Colonic mucosa (tissue), 4 donors: ENCODE data around the gene CFAP221. TPM values are rescaled to one million over a fixed set of nuclear protein-coding genes. Genes with fewer than 3 reads are reported as not detected.
A peak's percentile ranks its signal among the peaks of the same experiment; 100 is the strongest.

Source experiments
- DNase-seq: peaks from one replicate; pipeline ENCODE4 v3.0.0-alpha.2; 2020
- H3K27ac ChIP-seq: fragments of 200-600 bp; one replicate; pipeline ENCODE4 v1.8.0; 2021
- H3K27me3 ChIP-seq: fragments of 200-600 bp; one replicate; pipeline ENCODE4 v1.8.0; 2021
- H3K36me3 ChIP-seq: fragments of 200-600 bp; one replicate; pipeline ENCODE4 v1.8.0; 2021
- H3K4me1 ChIP-seq: fragments of 200-600 bp; one replicate; pipeline ENCODE4 v1.8.0; 2021; ENCODE audit warnings: mild to moderate bottlenecking
- H3K4me3 ChIP-seq: fragments of 200-600 bp; one replicate; pipeline ENCODE4 v1.8.0; 2021
- H3K9ac ChIP-seq, 2 donors: one replicate each; pipeline ENCODE4 v1.7.0; 2013; ENCODE audit warnings: control low read depth in 2 of 2, low read depth in 2 of 2, low read length in 2 of 2
- H3K9me3 ChIP-seq: fragments of 200-600 bp; one replicate; pipeline ENCODE4 v1.8.0; 2021
- intact Hi-C: fragments of 100-400 bp; cut with DNase I; formaldehyde crosslinking; loops from one replicate; pipeline ENCODE4 v1.14.1; 2022
- total RNA-seq, 2 donors: library from RNA; stranded (reverse); fragmentation: NEBNext Ultra II Directional in 1 of 2; extraction: Animal tissue kit (Norgen Biotek cat#: 25700) in 1 of 2; gene quantifications; one replicate each; pipeline ENCODE4 v1.2.1, GENCODE V29; 2021
- TF ChIP-seq, protein P1 (sequence below): fragments of 200-600 bp; IDR thresholded peaks from one replicate; pipeline ENCODE4 v1.8.0; 2022; ENCODE audit warnings: antibody characterized with exemption, mild to moderate bottlenecking
- donor health status: healthy.
- donor health status: DM: no; HTN: no; CAD: no.
- donor health status: DM: no; HTN: no; CAD: no.

The CFAP221 gene
- total RNA-seq, 2 donors from 2014 or later, result not detected

GRCh38 chr2:119512946-119513345, 31.3 kb upstream of the CFAP221 start:
- TF ChIP-seq, protein P1, sequence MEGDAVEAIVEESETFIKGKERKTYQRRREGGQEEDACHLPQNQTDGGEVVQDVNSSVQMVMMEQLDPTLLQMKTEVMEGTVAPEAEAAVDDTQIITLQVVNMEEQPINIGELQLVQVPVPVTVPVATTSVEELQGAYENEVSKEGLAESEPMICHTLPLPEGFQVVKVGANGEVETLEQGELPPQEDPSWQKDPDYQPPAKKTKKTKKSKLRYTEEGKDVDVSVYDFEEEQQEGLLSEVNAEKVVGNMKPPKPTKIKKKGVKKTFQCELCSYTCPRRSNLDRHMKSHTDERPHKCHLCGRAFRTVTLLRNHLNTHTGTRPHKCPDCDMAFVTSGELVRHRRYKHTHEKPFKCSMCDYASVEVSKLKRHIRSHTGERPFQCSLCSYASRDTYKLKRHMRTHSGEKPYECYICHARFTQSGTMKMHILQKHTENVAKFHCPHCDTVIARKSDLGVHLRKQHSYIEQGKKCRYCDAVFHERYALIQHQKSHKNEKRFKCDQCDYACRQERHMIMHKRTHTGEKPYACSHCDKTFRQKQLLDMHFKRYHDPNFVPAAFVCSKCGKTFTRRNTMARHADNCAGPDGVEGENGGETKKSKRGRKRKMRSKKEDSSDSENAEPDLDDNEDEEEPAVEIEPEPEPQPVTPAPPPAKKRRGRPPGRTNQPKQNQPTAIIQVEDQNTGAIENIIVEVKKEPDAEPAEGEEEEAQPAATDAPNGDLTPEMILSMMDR, result no peak
- no peaks in the 10 kb centered on the region for H3K36me3 ChIP-seq
- H3K27me3 ChIP-seq, result no peaks in the 10 kb centered on the region
- no peaks in the 10 kb centered on the region for H3K9me3 ChIP-seq
- no peak overlapping the region for H3K9ac ChIP-seq
- no peak overlapping the region for H3K27ac ChIP-seq
- no peaks in the 10 kb centered on the region for H3K4me1 ChIP-seq
- DNase-seq, result no peak
- H3K4me3 ChIP-seq, result no peak overlapping the region
- intact Hi-C loops, result no loop called here

GRCh38 chr2:119513832-119514231, 30.4 kb upstream of the CFAP221 start:
- TF ChIP-seq, protein P1, result no peak
- no peak for DNase-seq
- Histone ChIP-seq H3K4me1 (no peaks in the 10 kb centered on the region), H3K4me3 (no peak overlapping the region), H3K27me3 (no peaks in the 10 kb centered on the region), H3K9ac (no peak overlapping the region), H3K27ac (no peak overlapping the region), H3K9me3 (no peaks in the 10 kb centered on the region), H3K36me3 (no peaks in the 10 kb centered on the region)
- intact Hi-C loops, result no loop called here

GRCh38 chr2:119516121-119516520, 28.1 kb upstream of the CFAP221 start:
- intact Hi-C loops, result loop anchor here (5.0 kb wide), 1 partner anchor 141 kb away; no protein-coding TSS in a partner anchor
- TF ChIP-seq, protein P1, result no peak
- Histone ChIP-seq H3K27ac (no peak overlapping the region), H3K4me3 (no peak overlapping the region), H3K9ac (no peak overlapping the region), H3K27me3 (no peaks in the 10 kb centered on the region), H3K36me3 (no peaks in the 10 kb centered on the region), H3K4me1 (no peaks in the 10 kb centered on the region), H3K9me3 (no peaks in the 10 kb centered on the region)
- DNase-seq, result no peak

- Histone ChIP-seq H3K27ac (no peak overlapping the region), H3K9ac (no peak overlapping the region), H3K9me3 (no peaks in the 10 kb centered on the region), H3K4me3 (no peak overlapping the region), H3K36me3 (no peaks in the 10 kb centered on the region), H3K4me1 (no peaks in the 10 kb centered on the region), H3K27me3 (peaks cover under 1% of the 10 kb centered on the region)
- DNase-seq, result peak; percentile 75
- TF ChIP-seq, protein P1, result peak; percentile 64
- intact Hi-C loops, result loop anchor here (5.0 kb wide), 1 partner anchor 140 kb away; no protein-coding TSS in a partner anchor
Observed at GRCh38 chr2:119517433-119517832, 26.8 kb upstream of the CFAP221 start.

DNA sequence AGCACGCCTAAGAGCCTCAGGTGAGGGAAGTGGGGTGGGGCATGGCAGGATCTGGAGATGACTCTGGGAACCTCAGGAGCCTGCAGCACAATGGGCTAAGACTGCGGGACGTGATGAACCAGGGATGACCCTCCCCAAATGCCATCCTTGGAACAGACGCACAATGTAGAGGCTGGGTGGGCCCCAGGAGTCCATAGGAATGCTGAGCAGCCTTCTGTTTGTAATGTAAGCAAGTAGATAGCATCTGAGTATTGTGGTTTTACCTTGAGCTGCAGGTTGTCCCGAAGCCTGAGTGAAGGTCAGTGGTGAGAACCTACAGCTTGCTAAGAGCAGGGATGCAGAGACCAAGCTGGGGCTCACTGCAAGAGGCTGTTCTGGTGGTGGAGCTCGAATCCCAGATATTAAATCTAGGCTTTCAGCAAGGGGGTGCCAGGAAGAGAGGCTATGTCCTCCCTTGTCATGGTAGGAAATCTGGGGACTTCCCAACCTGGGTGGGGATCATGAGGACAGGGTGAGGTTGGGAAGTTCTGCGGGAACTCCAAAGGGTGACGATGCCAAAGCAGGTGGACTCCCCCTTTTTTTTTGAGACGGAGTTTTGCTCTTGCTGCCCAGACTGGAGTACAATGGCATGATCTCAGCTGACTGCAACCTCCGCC, 25.7 kb upstream of the CFAP221 start:
- intact Hi-C loops, result loop anchor here (5.0 kb wide), 1 partner anchor 139 kb away; no protein-coding TSS in a partner anchor

More for the DNA sequence above, 25.7 kb upstream of the CFAP221 start:
- TF ChIP-seq, protein P1, result no peak
- Histone ChIP-seq H3K4me1 (no peaks in the 10 kb centered on the region), H3K36me3 (no peaks in the 10 kb centered on the region), H3K9ac (no peak overlapping the region), H3K9me3 (no peaks in the 10 kb centered on the region), H3K4me3 (no peak overlapping the region), H3K27me3 (peaks cover 9% of the 10 kb centered on the region), H3K27ac (no peak overlapping the region)
- no peak for DNase-seq
